HL-60/S4 treated with retinoic acid at 250 ng/mL for 4 days and 3 days (cell line): ENCODE results near the gene TM6SF1.
"Not testable (repeated sequence)": the region's sequence is repeated elsewhere in the genome, so short reads cannot be mapped to it uniquely, and the experiment has no call there.

Source experiments
- in situ Hi-C: fragments of 300-500 bp; cut with MboI; formaldehyde crosslinking; loops from 2 replicates; pipeline ENCODE4 v1.7.0; 2022; ENCODE audit warnings: low sequenced_read_pairs

The TM6SF1 gene

DNA sequence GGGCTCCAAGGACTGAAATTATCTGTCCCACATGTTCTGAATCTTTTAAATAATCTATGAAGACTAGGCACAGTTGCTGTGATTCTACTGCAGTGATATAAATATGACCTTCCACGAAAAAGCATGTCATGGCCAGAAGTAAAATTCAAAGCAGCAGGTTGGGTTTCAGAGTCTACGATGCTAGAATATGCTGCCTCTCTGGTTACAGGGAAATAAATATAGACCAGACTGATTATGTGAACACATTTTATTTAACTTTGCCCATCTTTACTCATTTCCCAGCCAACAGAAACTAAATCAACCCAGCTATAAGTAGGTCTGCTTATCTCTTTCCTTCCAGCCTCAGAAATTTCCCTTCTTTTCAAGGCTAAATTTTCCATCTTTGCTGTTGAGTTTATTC is 19.9 kb upstream of the TM6SF1 start:
- in situ Hi-C loops, result no loop called here

DNA sequence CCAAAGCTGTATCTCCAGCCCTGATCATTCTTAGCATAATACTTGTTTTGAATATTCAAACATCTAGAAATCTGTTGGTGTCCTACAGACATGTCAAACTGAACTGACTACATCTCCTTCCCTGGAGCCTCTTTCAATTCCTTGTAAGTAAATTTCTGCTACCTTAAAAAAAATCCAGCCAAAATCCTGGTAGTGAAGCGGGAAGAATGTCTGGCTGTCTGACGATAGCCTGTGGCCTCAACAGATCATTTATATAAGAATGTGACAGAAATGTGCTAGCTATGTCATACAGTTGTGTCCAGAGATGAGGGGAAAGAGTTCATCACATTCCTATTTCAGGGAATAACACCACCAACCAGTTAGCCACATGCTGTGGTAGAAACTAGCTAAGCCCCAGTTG is 18.6 kb upstream of the TM6SF1 start:
- in situ Hi-C loops, result no loop called here

DNA sequence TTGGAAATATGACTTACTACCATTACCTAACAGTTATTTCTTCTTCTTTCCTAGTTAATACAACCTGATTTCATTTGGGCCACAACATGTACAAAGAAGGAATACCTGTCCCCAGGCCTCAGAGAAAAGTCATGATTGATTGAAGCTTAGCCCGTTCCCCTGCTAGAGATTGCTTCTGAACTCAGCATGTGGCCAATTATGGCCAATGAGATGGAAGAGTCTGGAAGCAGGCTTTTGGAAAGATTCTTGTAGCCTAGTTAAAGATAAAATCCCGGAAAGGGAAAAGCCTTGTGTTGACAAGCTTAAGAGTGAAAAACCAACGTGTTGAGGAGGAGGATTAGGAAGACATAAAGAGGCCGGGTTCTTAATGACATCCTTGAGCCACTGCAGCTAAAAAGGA is 17.0 kb upstream of the TM6SF1 start:
- in situ Hi-C loops, result no loop called here

DNA sequence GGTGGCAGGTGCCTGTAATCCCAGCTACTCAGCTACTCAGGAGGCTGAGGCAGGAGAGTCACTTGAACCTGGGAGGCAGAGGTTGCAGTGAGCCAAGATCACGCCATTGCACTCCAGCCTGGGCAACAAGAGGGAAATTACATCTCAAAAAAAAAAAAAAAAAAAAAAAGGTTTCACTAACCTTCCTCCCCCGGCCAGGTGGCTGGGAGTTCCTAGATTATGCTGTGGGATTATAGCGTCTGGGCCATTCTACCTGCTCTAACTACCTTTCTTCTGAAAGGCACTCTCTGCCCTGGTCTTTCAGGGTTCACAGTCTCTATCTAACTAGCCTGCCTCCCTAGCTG is 15.5 kb upstream of the TM6SF1 start:
- in situ Hi-C loops, result not testable (repeated sequence)

DNA sequence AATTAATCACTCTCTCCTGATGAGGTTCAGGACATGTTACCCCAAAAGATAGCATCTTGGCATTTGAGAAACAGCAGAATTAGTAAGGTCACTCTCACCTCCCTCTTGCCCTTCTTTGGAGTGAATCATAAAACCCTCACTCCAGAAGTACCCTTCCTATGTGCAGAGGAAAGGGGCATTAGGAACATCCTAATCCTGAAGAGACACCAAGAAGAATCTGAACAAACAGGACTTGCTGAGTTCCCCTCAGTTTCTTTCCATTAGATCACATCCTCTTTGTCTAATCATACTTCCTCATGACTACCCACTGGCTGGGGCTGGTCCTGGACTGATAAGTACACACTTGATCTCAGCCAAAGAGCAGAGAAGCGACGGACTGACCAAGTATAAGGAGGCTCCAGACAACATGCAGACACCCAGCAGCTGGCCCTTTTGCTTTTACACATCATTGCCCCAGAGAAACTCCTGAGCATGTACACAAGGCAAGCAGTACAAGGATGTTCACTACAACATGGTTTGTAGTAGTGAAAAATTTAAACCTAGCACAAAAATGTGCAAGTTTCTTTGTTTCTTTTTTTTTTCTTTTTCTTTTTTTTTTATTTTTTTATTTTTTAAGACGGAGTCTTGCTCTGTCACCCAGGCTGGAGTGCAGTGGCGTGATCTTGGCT is 15.0 kb upstream of the TM6SF1 start:
- in situ Hi-C loops, result no loop called here

DNA sequence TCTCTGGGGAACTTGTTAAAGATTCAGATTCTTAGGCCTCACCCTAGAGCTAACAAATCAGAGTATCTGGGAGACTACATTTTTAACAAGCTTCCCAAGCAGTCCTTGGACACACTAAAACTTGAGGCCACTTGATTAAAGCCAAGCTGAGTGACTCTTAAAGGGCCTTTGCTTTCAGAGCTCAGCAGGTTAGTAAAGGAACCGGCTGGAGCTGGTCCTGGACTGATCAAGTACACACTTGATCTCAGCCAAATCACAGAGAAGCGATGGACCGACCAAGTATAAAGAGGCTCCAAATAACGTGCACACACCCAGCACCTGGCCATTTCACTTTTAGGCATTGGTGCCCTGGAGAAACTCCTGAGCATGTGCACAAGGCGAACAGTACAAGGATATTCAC is 12.9 kb upstream of the TM6SF1 start:
- in situ Hi-C loops, result no loop called here

DNA sequence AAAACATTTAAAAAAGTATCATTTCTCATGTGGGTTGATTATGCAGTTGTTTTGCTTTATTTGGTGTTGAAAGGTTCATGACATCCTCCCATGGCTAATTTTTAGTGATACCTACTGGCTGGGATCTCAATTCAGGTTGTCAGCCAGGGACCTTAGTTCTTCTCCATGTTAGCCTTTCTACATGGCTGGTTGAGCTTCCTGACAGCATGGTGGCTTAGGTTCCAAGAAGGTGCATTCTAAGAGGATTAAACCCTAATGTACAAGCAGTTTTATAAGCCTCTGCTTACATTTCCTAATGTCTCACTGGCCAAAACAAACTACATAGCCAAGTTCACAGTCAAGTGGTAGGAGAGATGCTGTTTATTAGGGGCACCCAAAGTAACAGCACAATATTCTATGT is 9.4 kb upstream of the TM6SF1 start:
- in situ Hi-C loops, result no loop called here

DNA sequence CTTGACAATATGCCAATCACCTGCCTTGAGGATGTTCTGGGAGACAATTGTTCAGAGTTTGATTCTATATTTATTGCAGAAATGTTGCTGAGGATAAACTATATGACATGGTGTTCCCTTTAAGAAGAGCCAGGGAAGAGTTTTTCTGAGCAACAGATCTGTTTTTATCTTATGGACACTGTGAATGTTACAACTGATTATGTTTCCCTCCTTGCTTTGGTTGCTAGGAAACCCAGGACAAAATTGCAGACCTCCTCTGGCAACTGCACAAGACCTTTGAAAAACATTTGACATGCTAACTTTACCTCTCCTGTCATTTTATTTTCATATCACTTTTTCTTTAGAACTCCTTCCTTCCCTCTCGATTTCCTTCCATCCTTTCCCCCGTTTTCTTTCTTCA is 8.2 kb upstream of the TM6SF1 start:
- in situ Hi-C loops, result no loop called here

DNA sequence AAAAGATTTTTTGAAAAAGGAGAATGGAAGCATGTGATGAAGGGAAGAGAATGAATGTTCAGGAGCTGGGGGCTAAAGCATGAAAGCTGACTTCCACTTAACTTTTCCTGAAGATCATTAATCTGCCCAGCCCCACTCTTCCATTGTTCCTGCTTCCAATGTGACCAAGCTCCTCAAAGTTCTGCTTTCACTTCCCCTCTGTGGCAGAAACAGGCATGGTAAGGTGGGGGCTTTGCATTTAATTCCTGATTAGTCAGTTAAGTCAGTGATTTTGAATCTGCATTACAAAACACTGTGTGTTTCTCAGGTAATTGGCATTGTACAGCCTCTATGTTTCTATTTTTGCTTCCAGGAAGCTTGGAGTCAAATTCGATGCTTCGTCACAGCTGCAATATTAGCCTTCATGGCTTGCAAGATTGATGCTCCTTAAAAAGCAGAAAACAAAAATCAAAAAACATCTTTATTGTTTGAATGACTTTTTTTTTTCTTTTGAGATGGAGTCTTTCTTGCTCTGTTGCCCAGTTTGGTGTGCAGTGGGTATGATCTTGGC is 7.3 kb upstream of the TM6SF1 start:
- in situ Hi-C loops, result loop anchor here (25.0 kb wide), 1 partner anchor 563 kb away; the partner anchor contains the start of gene RPS17

DNA sequence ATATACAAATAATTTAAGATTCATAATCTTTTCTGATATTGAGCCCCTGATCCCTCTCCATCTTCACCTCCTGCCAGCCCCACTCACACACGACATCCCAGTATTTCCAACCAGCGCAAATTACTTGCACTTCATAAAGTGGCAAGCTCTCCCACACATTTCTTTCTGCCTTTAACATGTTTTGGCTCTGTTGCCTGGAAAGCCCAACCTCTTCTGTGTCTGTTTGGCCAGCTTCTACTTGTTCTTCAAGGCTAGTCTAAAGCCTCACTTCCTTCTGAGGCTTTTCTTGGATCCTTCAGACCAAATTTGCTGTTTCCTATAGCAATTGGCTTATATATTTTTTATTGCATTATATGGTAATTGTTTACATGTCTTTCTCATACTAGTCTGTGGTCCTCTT is 5.1 kb upstream of the TM6SF1 start:
- in situ Hi-C loops, result loop anchor here (25.0 kb wide), 1 partner anchor 565 kb away; the partner anchor contains the start of gene RPS17

DNA sequence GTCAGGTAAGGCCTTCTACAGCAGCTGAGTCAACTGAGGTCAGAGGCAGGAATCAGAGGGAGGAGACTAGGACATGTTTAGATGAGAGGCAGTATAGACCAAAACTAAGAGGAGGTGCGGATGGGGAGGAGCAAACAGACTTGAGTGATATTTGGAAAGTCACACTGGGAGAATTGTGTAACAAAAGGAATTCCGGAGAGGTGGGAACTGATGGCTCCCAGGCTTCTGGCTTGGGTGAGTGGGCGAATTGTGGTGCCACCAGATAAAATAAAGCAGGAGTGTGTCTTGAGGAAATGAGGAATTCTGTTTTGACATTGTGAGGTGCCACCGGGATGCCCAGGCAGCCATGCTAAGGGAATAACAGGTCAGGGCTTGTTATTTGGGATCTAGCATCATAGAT is 3.3 kb upstream of the TM6SF1 start:
- in situ Hi-C loops, result loop anchor here (25.0 kb wide), 1 partner anchor 567 kb away; the partner anchor contains the start of gene RPS17

DNA sequence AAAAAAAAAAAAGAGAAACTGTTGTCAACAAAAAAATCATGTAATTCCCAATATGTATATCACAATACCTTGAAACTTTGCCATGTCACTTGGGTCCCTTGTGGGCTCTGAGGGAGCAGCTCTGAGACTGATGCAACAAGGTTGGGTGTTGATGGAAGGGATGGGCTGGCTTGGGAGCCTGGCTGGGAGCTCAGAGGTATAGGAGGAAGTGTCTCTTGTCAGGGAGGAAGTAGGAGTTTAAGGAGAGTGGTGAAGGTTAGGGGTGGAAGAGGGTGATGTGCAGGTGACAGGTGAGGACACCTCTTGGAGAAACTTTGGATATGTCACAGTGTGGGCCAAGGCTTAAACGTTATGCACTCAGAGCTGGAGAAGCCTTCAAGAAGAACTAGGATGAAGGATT is 2.0 kb upstream of the TM6SF1 start:
- in situ Hi-C loops, result loop anchor here (25.0 kb wide), 1 partner anchor 568 kb away; the partner anchor contains the start of gene RPS17

DNA sequence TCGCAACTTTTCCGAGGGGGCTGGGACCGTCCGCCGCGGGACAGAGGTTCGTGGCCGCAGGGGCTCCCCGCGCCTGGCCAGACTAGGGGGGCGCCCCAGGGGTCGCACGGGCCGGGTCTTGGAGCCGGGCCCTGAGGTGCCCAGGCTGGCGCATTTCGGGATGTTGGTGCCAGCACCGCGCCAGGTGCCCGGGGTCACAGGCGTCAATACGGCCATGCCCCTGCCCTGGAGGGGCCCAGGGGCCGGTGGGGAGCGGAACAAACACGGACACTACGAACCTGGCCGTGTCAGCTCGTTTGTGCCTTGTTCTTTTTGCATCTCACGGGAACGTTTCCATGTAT is 366 bp downstream of the TM6SF1 start:
- in situ Hi-C loops, result loop anchor here (25.0 kb wide), 1 partner anchor 571 kb away; the partner anchor contains the start of gene RPS17

DNA sequence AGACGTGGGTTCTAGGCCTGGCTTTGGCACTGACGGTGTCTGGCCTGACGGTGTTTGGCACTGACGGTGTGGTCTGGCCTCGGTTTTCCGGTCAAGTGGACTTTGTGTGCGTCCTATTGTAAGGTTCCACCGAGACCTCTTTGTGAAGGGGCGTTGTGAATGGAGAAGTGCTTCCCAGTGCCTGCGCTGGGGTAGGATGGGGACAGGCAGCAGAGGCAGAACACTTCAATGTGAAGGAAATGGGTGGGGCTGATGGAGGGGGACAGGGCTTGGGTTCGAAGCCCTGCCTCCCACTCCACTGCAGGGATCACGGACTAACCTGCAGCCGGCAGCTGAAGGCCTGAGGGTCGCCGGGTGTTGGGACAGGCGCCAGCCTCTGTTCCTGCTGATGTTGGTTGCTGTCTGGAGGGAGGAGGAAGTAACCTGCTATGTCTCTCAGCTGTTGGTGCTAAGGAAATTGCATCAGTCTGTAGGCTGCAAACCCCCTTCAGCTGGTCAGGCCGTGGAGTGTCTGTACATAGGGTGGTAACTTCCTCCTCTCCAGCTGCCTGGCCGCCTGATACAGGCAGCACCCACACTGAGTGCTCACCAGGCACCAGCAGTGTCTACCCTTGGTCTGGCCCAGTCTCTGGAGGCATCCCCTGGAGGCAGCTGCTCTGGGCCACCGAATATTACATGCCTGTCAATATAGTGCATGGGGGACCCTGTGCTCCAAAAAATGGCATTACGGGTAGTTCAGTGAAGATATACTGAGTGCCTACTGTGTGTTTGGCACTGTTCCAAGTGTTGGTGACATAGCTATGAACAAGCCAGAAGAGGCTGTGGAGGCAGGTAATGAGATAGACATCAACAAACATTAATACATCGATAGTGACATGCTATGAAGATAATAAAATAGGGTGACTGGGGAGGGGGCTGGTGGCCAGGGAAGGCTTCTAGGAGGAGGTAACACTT is 1.1 kb downstream of the TM6SF1 start:
- in situ Hi-C loops, result loop anchor here (25.0 kb wide), 1 partner anchor 571 kb away; the partner anchor contains the start of gene RPS17

DNA sequence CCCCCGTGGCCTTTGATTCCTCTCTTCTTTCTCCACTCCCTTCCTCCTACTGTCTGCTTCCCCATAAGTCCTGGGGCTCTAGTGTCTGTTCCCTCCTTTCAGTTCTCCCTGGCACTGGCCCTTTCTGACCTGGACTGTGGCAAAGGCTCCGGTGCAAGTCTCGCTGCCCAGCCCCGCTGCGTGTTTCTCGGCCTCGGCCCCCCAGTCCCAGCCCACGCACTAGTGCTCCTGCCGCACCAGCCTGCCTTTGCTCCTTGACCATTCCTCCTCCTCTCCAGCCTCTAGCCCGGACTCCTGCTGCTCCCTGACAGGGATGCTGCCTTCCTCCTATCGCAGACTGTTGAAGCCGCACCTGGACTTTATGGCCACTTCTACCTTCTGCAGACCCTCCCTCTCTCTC is 2.1 kb downstream of the TM6SF1 start:
- in situ Hi-C loops, result loop anchor here (25.0 kb wide), 1 partner anchor 572 kb away; the partner anchor contains the start of gene RPS17

DNA sequence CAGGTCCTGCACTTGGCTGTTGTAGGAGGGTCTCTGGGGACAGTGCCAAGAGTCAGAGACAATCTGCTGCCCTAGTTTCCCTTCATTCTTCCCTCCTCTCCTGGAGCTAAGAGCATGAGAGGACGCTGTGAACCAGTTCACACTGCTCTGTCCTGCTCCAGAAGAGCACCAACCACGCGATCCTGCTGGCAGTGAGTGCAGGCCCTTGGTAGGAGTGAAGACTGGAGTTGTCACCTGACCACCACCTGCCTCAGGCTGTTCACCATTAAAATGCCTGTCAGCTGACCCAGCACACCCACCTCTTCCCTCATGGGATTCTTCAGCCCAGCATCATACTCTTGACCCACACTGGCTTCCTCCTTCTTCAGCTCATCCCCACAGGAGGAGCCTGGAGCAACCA is 2.9 kb downstream of the TM6SF1 start:
- in situ Hi-C loops, result loop anchor here (25.0 kb wide), 1 partner anchor 573 kb away; the partner anchor contains the start of gene RPS17

DNA sequence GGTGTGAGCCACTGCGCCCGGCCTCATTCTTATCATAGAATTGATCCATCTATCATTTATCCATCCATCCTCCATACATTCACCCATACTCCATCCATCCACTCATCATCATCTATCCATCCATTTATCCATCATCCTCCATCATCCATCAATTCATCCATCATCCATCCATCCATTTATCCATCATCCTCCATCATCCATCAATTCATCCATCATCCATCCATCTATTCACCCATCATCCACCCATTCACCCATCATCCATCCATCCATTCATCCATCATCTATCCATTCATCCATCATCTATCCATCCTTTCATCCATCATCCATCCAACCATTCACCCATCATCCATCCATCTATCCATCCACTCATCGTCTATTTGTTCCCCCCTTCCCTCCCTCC is 3.7 kb downstream of the TM6SF1 start:
- in situ Hi-C loops, result loop anchor here (25.0 kb wide), 1 partner anchor 574 kb away; the partner anchor contains the start of gene RPS17

DNA sequence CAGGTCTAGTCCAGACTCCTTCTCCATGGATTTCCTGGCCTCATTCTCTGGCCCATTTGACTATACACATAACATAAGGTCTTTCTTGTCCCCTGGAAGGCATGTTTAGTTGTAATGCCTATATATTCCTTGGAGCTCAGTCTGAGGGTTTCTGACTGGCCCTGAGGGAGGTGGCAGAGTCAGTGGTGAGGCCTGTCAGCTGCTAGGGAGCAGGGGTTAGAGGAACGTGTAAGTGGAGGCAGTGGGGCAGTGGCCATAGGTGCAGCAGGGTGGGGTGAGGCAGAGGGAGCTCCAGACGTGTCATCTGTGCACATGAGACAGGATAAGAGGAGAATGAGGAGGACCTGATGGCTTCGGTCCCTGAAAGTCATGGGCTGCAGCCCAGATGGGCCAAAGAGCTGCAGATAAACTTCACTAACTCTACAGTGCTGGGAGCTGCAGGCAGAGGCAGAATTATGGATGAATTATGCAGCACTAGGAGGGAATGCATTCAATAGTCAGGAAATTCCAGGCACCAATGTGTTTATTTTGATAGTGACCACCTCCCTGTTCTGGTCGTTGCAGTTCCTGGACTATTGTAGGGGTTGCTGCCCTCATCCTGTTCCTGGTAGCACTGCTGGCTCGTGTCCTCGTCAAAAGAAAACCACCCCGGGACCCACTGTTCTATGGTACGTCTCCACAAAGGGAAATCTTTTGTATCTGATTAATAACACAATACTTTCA is 4.9 kb downstream of the TM6SF1 start:
- in situ Hi-C loops, result loop anchor here (25.0 kb wide), 1 partner anchor 575 kb away; the partner anchor contains the start of gene RPS17

DNA sequence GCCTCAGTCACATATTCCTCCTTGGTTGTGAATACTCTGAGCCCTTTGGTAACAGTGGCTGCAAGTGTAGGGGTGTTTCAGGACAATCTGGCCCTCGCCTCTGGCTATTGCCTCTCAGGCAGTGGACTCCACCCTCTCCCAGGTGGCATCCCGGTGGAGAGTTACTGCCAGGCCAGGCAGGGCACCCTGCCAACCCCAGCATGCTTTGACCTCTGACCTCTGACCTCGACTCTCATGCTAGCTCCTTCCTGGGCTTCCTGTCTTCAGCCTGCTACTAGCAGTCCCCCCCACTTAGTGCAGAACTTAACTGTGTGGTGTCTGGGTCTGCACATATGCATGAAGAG is 5.5 kb downstream of the TM6SF1 start:
- in situ Hi-C loops, result loop anchor here (25.0 kb wide), 1 partner anchor 576 kb away; the partner anchor contains the start of gene RPS17

DNA sequence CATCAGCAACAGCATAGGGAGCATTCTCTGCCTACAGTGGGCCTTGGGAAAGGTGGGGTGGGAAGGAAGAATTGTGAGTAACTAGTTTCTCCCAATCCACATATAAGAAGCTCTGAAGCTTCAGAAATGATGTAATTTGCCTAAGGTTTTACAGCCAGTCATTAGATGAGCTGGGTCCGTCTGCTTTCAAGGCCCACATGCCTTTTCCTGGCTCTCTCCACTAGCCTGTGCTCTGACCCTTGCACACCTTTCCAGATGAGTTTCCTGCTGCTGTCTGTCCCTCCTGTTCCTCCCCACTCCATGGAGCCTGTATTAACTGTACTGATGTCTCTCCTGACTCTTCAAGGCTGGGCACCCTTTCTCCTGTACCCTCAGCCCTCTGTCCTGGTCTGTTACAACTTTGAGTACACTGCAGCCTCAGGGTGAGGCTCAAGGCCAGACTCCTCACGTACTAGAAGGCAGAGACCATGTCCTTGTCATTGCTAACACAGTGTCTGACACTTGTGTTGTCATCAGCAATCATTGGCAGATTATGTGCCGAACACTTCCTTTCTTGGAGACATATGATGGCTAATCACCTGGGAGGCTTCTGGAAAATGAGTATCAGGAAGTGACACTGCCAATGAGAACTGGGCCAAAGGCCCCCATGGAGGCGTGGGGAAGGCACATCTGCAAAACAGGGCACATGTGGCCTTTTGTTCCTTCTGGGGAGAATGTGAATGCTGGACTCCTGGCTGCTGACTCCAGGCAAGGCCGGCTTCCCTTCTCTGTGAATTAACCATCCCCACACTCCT is 6.6 kb downstream of the TM6SF1 start:
- in situ Hi-C loops, result loop anchor here (25.0 kb wide), 1 partner anchor 577 kb away; the partner anchor contains the start of gene RPS17
